ENCODE results near the gene CHAT.

DNA sequence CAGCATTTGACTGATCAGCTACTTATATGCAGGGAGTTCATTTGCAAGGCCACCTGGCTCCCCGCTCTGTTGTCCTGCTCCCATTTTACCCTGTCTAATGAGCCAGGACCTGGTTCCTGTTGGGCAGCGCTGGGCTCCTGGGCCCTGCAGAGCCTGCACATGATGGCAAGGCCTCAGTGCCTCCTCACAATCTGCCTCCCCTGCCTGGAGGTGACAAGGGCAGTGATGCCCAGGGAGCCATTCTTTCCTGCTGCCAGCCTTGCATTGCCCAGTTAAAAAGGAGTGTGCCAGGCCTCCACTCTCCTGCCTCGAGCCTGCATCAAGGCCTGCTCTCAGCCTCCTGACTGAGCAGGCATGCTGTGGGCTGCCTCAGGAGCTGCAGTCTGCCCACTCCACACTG is 28.5 kb downstream of the CHAT start:
- no peak for TF ChIP-seq TAF1 (IDR thresholded peaks at IDR 0.05; ENCODE audit: low read depth, low read length)
- no peak for TF ChIP-seq POLR2AphosphoS5 (IDR thresholded peaks at IDR 0.05; ENCODE audit: low read depth, low read length)

Data from GM12891 (cell line).